ENCODE results near the gene DTD2.
"Not testable (repeated sequence)": the region's sequence is repeated elsewhere in the genome, so short reads cannot be mapped to it uniquely, and the experiment has no call there.

Gene DTD2

GRCh38 chr14:31456841-31457664 lies at the start of gene DTD2:
TSS of gene DTD2 (minus strand) at chr14:31457506. CDS start at chr14:31457393, 113 bp downstream.
- DNase-seq (ENCODE audit: low read depth in 2 of 3, low spot score in 2 of 3): peak; percentile 74 to 79 (median 75)

GRCh38 chr14:31505411-31505810 lies 48.1 kb upstream of the DTD2 start:
- DNase-seq (ENCODE audit: low read depth in 2 of 3, low spot score in 2 of 3): no peak

- no peak for DNase-seq (ENCODE audit: low read depth in 2 of 3, low spot score in 2 of 3)
Measured at GRCh38 chr14:31501870-31502269, 44.6 kb upstream of the DTD2 start.

- no peak for DNase-seq (ENCODE audit: low read depth in 2 of 3, low spot score in 2 of 3)
Measured at GRCh38 chr14:31492759-31493498, 35.6 kb upstream of the DTD2 start.

- DNase-seq (ENCODE audit: low read depth in 2 of 3, low spot score in 2 of 3): no peak
Measured at GRCh38 chr14:31489691-31490090, 32.4 kb upstream of the DTD2 start.

- no peak for DNase-seq (ENCODE audit: low read depth in 2 of 3, low spot score in 2 of 3)
Measured at GRCh38 chr14:31487886-31488285, 30.6 kb upstream of the DTD2 start, which contains the start of gene GPR33. TSS of gene GPR33 (minus strand) at chr14:31488039. CDS start at chr14:31483965, 4,074 bp downstream.

GRCh38 chr14:31486764-31487163 lies 29.5 kb upstream of the DTD2 start:
- DNase-seq (ENCODE audit: low read depth in 2 of 3, low spot score in 2 of 3): no peak

- DNase-seq (ENCODE audit: low read depth in 2 of 3, low spot score in 2 of 3): no peak
Measured at GRCh38 chr14:31484754-31485153, 27.4 kb upstream of the DTD2 start.

GRCh38 chr14:31480156-31480555 lies 22.9 kb upstream of the DTD2 start:
- no peak for DNase-seq (ENCODE audit: low read depth in 2 of 3, low spot score in 2 of 3)

- no peak for DNase-seq (ENCODE audit: low read depth in 2 of 3, low spot score in 2 of 3)
Measured at GRCh38 chr14:31479027-31479426, 21.7 kb upstream of the DTD2 start.

GRCh38 chr14:31477248-31477647 lies 19.9 kb upstream of the DTD2 start:
- no peak for DNase-seq (ENCODE audit: low read depth in 2 of 3, low spot score in 2 of 3)

- no peak for DNase-seq (ENCODE audit: low read depth in 2 of 3, low spot score in 2 of 3)
Measured at GRCh38 chr14:31476131-31476866, 19.0 kb upstream of the DTD2 start.

- no peak for DNase-seq (ENCODE audit: low read depth in 2 of 3, low spot score in 2 of 3)
Measured at GRCh38 chr14:31466554-31466953, 9.2 kb upstream of the DTD2 start.

- no peak for DNase-seq (ENCODE audit: low read depth in 2 of 3, low spot score in 2 of 3)
Measured at GRCh38 chr14:31465111-31465510, 7.8 kb upstream of the DTD2 start.

GRCh38 chr14:31462450-31462849 lies 5.1 kb upstream of the DTD2 start:
- not testable (repeated sequence) for DNase-seq (ENCODE audit: low read depth in 2 of 3, low spot score in 2 of 3)

- DNase-seq (ENCODE audit: low read depth in 2 of 3, low spot score in 2 of 3): no peak
Measured at GRCh38 chr14:31461545-31461944, 4.2 kb upstream of the DTD2 start.

- no peak for DNase-seq (ENCODE audit: low read depth in 2 of 3, low spot score in 2 of 3)
Measured at GRCh38 chr14:31457665-31458659, 656 bp upstream of the DTD2 start.

GRCh38 chr14:31449971-31450610 lies 7.2 kb downstream of the DTD2 start:
- no peak for DNase-seq (ENCODE audit: low read depth in 2 of 3, low spot score in 2 of 3)

GRCh38 chr14:31449136-31449535 lies 8.2 kb downstream of the DTD2 start:
- DNase-seq (ENCODE audit: low read depth in 2 of 3, low spot score in 2 of 3): no peak

- DNase-seq (ENCODE audit: low read depth in 2 of 3, low spot score in 2 of 3): no peak
Measured at GRCh38 chr14:31445703-31446102, 11.6 kb downstream of the DTD2 start.

All from activated CD8-positive, alpha-beta memory T cell treated with anti-CD3 and anti-CD28 coated beads for 48 hours (primary cell).